Measurements from ENCODE around the gene AAMDC.

Gene AAMDC
- total RNA-seq = 1.2 to 5.5 (median 2.1) reads per million in 3 experiments

- peak; percentile 98 for DNase-seq
Observed at GRCh38 chr11:77820565-77821348, at the start of gene AAMDC, which contains the start of gene RSF1. TSS of gene AAMDC (plus strand) at chr11:77821144. CDS start at chr11:77842497, 21,353 bp downstream. TSS of gene RSF1 (minus strand) at chr11:77820722. CDS start at chr11:77820714, 8 bp downstream.

DNA sequence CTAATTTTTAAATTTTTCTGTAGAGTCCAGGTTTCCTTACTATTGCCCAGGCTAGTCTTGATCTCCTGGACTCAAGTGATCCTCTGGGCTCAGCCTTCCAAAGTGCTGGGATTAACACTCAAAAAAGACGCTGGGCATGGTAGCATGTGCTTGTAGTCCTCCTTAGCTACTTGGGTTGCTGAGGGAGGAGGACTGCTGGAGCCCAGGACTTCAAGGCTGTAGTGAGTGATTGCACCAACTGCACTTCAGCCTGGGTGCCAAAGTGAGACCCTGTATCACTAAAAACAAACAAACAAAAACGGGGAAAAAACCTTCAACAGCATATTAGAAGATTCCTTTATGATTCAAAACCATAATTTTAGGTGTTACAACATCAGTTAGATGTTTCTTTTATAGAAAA is 45.0 kb upstream of the AAMDC start:
- no peak for DNase-seq

- peak; percentile 9 for DNase-seq
Observed at GRCh38 chr11:77776455-77776854, 44.5 kb upstream of the AAMDC start.

DNA sequence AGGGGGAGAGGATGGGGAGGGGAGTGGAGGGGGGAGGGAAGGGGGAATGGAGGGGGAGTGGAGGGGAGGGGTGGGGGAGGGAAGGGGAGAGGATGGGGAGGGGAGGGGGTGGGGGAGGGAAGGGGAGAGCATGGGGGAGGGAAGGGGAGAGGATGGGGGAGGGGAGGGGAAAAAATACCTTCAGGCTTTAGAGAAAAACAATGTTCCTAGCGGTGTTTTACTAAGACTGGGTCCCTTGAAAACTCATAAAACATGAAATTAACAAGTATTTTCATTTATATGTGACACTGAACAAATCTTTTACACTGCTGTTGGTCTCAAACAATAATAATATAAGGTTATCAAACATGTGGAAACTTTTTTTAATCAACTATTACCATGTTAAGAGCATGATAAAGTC is 42.8 kb upstream of the AAMDC start:
- no peak for DNase-seq

DNA sequence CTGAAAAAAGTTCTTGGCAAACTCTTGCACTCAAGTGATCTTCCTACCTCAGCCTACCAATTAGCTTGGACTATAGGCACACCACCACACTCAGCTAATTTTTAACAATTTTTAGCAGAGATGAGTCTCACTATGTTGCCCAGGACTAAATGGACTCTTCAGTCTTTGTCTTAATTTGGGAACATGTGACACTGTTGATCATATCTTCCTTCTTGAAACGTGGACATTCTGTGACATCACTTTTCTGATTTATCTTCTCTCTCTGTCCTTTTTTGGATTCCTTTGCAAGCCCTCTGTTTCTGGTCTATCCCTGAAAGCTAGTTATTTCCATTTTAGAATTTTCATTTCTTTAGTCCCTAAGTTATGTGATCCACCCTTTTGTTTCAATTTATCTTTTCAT is 42.4 kb upstream of the AAMDC start:
- no peak for DNase-seq

DNA sequence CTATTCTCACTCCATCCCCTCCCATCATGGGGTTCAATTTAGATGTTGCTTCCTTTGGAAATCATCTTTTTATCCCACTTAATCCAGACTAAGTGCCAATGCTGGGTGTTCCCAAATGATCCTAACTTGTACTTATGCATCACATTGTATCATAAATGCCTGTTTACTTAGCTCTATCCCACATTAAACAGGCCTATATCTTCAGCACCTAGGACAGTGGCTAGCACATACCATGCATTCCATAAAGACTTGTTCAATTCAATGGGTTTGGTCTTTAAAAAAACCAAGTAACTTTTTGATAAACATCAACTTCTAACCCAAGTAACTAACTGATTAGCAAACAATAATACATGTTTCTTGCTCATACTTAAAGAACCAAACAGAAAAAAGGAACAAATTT is 41.0 kb upstream of the AAMDC start:
- no peak for DNase-seq

GRCh38 chr11:77783025-77783424 is 37.9 kb upstream of the AAMDC start:
- DNase-seq = no peak

- no peak for DNase-seq
Observed at GRCh38 chr11:77784572-77784971, 36.4 kb upstream of the AAMDC start.

DNA sequence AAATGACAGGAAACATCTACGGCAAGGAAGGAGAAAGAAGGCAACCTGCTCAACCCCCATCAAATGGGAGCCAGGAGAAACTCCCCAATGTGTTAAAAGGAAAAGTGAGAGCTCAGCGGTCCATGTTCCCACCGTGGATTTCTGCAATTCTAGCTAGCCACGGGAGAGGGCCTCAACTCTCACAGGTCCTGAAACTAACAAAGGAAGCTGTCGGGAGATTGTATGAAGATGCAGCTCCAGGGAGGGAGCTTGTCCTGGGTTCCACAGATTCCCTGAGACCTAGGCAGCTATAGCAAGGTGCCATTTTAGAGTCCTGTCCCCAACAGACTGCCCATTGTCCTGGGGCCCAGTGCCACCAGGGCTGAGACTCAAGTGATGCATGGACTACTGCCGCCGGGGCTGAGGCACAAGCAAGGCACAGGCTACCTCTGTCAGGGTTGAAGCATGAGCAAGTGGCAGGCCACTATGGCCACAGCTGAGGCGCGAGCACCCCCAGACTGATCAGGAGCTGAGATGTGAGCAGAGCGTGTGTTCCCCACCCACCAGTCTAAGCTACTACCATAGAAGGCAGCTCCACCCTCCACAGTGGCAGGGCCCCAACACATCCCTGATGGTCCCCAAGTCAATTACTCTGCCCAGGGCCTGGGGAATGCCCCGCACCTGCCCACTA is 31.7 kb upstream of the AAMDC start:
- DNase-seq = no peak

GRCh38 chr11:77789731-77790476 is 31.0 kb upstream of the AAMDC start:
- no peak for DNase-seq

- no peak for DNase-seq
Observed at GRCh38 chr11:77791301-77791700, 29.6 kb upstream of the AAMDC start.

GRCh38 chr11:77793972-77794371 is 27.0 kb upstream of the AAMDC start:
- DNase-seq = no peak

DNA sequence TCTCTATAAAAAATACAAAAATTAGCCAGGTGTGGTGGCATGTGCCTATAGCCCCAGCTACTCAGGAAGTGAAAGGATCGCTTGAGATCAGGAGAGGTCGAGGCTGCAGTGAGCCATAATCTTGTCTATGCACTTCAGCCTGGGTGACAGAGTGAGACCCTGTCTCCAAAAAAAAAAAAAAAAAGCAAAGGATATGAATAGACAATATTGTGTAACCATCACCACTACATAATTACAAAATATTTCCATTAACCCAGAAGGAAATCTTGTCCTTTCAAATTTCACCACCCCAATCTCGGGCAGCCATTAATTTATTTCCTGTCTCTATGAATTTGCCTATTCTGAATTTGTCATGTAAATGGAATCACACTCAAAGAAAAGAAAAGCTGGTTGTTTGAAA is 21.6 kb upstream of the AAMDC start:
- no peak for DNase-seq

- no peak for DNase-seq
Observed at GRCh38 chr11:77800449-77800848, 20.5 kb upstream of the AAMDC start.

- no peak for DNase-seq
Observed at GRCh38 chr11:77801477-77801876, 19.5 kb upstream of the AAMDC start.

- no peak for DNase-seq
Observed at GRCh38 chr11:77806415-77806814, 14.5 kb upstream of the AAMDC start.

- DNase-seq = no peak
Observed at GRCh38 chr11:77806993-77807392, 14.0 kb upstream of the AAMDC start.

DNA sequence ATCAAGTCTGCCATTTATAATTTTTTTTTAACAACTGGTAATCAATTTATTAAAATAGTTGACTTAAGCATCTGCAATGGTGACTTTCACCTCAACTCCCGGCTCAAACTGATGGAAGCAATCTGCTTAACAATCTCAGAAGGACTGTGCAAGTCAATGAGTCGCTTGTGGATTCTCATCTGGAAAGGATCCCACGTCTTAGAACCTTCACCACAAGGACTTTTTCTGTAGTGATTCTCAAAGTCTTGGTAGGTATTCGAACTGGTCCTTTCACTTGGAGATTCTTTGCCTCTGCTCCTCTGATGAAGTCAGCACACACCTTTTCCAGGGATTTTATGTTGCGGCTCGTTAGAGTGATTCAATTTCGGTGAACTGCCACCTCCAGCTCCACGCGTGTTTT is 7.7 kb upstream of the AAMDC start:
- DNase-seq = no peak

GRCh38 chr11:77814848-77815247 is 6.1 kb upstream of the AAMDC start:
- DNase-seq = no peak

DNA sequence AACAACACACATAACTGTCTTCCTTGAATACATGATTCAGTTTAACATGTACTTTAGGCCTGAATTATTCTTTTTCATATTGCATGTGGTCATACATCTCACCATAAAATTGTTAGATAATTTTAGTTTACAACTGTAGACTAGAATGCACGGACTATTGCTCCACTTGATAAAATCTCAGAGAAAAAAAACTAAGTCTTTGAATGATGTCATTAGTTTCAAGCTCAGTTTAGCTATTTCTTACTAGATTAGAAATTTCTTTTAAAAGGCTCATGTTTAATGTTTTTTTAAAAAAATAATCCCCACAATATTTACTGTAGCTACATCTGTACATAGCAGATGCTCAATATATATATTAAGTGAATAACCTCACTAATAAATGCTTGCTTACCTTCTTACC is 5.5 kb upstream of the AAMDC start:
- no peak for DNase-seq

DNA sequence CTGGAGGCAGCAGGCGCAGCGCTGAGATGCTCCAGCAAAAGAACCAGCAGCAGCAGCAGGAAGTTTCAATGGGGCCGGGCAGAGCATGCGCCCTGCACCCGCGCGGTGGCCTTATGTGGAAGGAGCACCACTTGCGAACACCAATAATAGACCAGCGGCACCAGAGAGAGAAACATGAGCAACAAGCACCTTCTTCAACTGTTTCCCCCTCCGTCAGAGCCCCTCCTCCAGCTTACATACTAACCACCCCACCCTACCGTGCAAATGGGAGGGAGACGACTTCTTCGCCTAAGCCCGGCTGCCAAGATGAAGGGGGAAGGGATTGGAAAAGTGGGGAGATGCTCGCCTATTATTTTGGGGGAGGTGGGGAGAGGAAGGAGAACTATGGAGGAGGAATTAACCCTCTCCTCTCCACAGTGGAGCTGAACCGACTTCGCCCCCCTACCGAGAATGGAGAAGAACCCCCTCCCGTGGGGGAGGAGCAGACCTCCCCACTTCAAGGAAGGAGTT is 1.5 kb upstream of the AAMDC start:
- DNase-seq = peak; percentile 83

DNA sequence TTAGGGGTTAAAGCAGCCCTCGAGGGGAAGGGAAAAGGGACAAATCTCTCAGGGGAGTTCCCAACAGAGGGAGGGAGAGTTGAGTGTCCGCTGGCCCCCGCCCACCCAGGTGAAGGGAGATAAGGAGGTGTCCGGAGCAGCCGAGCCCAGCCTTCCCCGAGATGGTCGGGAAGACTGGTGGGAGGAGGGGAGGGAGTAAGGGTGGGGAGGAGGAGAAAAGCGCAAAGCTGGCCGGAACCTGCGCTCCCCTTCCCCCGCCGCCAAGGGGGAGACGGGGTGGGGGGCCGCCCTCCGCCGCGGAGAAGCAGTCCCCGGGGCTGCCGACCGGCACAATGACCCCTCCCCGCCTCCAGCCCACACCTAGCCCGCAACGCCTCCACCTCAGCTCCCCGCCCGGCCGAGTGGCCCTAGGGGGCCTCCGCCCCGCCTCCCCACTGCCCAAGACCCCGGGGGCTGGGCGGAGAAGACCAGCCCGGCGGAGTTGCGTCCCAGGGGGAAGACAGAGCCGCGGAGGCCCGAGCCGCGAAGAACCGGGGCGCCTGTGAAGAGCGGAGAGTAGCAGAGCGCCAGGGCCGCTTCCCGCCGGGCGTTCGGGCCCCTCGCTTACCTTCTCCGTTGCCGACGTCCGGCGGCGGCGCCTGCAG is 901 bp upstream of the AAMDC start:
- no peak for DNase-seq

- peak; percentile 2 for DNase-seq
Observed at GRCh38 chr11:77821349-77821851, 456 bp downstream of the AAMDC start.

Data from central memory CD4-positive, alpha-beta T cell (primary cell).